Stimulated activated CD8-positive, alpha-beta memory T cell treated with anti-CD3 and anti-CD28 coated beads, Interleukin-7, amount 100 ng/mL, for 48 hours (primary cell): ENCODE measurements around the gene GP1BB.
"Not testable (repeated sequence)": the region's sequence is repeated elsewhere in the genome, so short reads cannot be mapped to it uniquely, and the experiment has no call there.

ENCODE experiments used
- DNase-seq, 2 donors: peaks; one replicate each; pipeline ENCODE4 v3.0.0-alpha.2; 2020; ENCODE audit warnings: low read depth in 1 of 2; ENCODE audit errors: extremely low read depth in 1 of 2

GP1BB gene

DNA sequence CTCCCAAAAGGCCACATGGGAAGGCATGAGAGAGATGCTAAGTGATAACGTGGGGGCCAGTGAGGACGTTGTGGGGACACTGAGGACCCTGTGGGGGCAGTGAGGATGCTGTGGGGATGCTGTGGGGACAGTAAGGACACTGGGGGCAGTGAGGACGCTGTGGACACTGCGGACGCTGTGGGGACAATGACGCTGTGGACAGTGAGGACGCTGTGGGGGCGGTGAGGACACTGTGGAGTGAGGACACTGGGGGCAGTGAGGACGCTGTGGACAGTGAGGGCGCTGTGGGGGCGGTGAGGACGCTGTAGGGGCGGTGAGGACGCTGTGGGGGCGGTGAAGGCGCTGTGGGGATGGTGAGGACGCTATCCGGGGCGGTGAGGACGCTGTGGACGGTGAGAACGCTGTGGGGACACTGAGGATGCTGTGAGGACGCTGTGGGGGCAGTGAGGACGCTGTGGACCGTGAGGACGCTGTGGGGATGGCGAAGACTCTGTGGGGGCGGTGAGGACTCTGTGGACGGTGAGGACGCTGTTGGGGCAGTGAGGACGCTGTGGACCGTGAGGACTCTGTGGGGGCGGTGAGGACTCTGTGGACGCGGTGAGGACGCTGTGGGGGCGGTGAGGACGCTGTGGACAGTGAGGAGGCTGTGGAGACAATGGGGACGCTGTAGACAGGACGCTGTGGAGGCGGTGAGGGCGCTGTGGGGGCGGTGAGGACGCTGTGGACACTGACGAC is 1.8 kb downstream of the GP1BB start:
- DNase-seq: no peak

GRCh38 chr22:19726064-19726788 is 2.9 kb downstream of the GP1BB start:
- DNase-seq: not testable (repeated sequence)

DNA sequence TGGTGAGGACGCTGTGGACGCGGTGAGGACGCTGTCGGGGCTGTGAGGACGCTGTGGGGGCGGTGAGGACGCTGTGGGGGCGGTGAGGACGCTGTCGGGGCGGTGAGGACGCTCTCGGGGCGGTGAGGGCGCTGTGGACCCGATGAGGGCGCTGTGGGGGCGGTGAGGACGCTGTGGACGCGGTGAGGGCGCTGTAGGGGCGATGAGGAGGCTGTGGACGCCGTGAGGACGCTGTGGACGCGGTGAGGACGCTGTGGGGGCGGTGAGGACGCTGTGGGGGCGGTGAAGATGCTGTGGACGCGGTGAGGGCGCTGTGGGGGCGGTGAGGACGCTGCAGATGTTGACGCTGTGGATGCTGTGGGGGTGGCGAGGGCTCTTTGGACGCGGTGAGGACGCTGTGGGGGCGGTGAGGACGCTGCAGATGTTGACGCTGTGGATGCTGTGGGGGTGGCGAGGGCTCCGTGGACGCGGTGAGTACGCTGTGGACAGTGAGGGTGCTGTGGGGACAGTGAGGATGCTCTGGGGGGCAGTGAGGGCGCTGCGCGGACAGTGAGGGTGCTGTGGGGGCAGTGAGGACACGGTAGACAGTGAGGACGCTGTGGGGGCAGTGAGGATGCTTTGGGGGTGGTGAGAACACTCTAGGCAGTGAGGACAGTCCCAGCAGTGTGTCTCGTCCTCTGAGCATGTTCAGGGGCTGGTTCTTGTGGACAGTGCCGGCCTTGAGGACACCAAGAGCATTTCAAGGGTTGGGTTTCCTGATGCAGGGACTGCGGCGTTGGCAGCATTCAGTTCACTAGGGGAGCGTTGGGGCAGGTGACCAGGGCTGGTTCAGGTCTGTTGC is 4.2 kb downstream of the GP1BB start:
- no peak for DNase-seq

DNA sequence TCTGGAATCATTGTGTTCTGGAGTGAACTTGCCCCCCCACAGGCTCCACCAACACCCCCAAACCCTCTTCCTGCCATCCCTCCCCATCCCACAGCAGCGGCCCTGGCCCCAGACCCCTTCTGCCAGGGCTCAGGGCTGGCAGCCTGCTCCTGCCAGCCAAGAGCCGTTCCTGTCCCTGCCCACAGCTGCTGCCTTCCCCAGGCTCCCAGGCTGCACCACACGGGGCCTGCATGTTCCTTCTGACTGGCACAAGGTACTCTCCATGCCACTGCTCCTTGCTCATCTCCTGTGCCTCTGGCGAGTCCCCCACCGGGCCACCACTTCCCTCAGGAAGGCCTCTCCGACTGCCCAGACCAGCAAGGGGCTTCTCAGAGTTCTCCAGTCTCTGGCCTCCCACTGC is 4.9 kb downstream of the GP1BB start:
- no peak for DNase-seq

DNA sequence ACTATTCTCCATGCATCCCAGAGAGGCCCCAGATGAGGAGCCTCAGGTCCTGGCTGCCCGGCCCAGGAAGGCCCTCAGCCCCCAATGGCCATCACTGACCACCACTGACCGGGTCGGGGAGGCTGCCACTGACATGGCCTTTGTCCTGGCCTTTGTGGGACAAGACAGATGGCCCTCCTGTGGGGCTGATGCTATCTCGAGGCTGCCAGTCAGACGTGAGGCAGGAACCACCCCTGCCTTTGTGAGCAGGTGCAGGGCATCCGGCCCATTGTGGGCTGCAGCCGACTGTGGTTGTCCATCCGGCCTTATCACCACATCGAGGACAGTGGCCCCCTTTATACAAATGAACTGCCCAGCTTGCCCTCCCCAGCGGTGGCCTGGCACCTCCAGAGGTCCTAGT is 5.5 kb downstream of the GP1BB start:
- no peak for DNase-seq

DNA sequence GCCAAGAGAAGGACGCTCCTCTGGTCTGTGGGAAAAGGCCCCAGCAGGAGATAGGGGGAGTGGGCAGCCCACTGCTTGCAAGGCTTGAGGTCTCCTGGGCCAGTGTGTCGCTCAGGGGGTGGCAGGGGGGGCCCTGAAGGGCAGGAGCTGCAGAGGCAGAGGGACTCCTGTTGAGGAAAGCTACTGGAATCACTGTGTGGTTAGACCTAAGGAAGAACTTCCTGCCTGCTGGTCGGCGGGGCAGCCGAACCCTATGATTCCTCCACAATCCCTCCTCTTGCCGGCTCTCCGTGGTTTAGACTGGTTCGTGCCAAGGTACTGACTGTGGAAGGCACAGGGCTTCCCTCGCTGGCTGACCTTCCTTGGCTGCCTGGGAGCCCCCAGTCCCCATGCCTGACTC is 6.2 kb downstream of the GP1BB start:
- no peak for DNase-seq

DNA sequence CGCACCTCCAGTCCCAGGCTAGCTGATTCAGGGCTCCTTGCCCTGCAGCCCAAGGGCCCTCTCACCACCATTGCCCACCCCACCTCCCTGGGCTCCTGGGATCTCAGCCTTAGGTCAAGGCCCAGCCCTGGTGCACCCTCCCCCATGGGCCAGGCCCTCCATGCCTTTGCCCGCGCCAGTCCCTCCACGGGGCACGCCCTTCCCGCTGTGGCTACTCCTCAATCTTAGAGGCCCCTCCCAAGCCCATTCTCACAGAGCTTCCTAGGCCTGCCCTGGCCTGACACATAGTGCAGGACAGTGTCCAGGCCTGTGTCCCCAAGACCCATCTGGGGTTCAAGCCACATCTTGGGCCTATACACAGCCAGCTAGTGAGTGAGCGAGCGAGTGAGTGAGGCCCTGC is 6.9 kb downstream of the GP1BB start:
- no peak for DNase-seq

- DNase-seq: peak; percentile 59 to 64
Observed at GRCh38 chr22:19730655-19731360, 7.5 kb downstream of the GP1BB start.

- no peak for DNase-seq
Observed at GRCh38 chr22:19731361-19732135, 8.2 kb downstream of the GP1BB start.

DNA sequence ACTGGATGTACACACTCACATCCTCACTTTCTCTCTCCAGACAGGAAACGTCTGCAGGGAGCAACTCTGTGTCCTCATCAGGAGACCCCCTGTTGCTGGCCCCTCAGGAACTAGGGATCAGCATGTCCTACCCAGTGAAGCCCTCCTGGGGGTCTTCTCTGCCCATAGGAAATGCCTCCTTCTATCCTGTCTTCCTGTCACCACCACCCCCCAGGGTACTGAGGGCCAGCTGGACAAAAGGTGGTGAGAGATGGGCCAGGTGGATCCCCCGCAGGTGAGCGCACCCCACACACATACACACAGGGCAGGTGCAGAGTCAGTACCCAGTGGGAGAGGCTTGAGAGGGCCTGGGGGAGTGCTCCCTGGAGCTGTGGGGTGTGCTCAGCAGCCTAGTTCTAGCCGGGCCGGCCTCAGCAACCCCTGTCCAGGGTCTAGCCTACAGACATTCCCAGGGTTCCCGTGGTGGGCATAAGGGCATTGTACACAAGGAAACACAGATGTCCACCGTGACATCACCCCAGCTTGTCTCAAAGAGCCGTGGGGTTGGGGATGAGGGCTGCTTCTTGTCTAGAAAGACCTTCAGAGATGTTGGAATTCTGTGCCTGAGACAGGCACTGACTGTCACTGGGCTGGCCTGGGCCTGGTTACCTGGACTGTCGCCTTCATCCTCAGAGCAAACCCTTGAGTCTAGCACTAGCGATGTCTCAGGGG is 9.2 kb downstream of the GP1BB start:
- no peak for DNase-seq

- no peak for DNase-seq
Observed at GRCh38 chr22:19733755-19734154, 10.4 kb downstream of the GP1BB start.

DNA sequence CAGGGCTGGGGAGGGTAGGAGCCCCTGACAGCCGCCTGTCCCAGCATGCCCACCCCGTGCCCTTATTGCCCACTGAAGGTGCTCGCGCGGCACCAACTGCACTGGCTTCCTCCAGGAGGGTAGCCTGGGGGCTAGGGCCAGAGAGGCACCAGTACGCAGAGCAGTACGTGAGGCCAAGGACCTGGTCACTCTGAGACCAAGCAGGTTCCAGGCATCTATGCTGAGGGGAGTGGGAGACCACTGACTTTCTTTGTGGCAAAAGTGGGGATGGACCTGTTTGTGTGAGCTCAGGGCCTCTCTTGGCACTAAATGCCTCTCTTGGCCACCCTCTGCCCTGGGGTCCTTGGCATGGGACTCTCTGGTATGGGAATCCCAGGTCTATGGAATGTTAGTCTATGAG is 10.8 kb downstream of the GP1BB start:
- no peak for DNase-seq

DNA sequence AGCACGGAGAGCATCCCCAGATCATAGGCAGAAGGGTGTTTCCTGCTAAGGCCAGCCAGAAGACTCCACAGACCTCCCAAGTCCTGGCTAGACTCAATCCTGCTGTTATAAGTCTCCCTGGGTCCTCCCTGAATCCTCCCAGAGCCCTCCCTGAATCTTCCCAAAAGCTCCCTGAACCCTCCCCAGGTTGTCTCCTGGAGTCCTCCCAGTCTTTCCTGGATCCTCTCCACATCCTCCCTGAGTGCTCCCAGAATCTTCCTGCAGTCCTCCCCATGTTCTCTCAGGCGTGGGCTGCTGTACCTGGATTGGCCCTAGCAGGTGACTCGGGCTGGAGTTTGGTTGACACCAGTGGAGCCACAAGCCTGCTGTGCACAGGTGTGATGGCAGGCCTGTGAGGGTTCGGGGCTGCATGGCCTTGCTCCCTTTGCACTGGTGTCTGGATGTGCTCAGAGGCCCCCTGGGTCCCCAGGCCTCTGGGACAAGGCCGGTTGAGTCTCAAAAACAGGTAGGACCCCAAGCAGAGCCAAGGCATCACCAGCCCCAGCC is 11.6 kb downstream of the GP1BB start:
- no peak for DNase-seq

DNA sequence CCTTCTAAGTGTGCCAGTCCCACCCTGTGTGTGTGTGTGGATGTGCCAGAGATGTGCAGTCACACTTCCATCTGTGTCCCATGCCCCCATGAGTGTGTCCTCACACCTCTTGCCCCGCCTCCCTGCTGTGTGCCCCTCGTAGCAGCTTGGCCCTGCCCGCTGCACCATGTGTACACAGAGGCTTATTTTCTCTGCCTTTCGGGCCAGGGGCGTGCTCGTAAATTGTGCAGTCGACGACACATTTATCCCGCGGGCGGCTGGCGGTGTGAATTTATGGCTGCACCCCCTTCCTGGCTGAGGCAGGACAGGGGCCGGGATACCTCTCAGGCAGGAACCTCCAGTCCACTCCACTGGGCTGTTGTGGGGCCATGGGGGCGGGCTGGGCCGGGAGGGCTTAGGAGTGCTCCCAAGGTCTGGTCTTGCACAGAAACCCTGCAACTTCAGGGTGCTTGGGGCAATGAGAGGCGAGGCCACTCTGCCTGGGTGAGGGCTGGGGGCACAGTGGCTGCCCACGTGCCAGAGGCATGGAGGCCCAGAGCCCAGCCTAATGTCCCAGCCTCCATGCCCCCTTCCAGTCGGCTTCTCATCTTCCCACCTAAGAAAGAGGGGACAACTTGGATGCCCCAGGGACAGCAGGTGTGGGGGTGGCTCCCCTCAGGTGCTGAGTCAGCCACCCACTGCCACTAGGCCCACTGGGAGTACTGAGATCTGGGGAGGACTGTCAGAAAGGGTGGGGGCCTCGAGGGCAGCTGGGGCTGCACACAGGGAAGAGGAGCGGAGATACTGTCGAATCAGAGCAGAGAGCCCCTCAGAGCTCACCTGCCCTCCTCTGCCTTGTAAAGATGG is 12.5 kb downstream of the GP1BB start:
- no peak for DNase-seq

- no peak for DNase-seq
Observed at GRCh38 chr22:19737846-19738663, 14.7 kb downstream of the GP1BB start.

DNA sequence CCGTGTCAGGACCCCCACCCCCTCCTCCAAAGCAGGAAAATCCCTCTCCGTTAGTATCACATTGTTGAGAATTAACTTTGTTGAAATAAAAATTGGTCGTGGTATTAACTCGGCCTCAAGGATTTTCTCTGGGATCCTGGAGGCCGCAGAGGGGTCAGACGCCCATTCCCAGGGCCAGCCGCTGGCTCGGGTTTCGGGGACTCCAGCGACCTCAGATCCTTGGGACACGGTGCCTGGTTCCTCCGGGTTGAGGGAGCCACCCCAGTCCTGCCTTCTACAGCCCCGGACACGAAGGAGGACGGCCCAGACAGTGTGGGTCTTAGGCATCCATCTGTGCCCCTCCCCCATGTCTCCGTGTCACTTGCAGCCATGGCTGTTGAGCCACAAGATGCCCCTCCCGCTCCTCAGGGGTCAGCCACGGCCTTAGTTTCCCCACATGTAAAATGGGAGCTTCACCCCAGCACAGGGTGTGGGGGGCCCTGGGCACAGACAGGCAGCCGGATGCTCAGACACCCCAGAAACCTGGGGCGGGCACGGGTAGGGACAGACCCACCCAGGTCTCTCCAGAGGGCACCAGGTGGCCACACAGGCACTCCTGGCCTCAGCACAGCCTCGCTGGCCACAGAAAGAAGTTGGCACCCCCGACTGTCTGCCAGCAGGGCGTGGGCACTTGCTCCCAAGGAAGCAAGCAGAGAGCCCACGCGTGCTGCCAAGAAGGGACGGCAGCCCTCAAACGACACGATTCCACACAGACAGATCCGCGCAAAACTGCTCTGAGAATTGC is 15.5 kb downstream of the GP1BB start:
- DNase-seq: no peak

- no peak for DNase-seq
Observed at GRCh38 chr22:19739448-19739895, 16.1 kb downstream of the GP1BB start.
